ENCODE results near the gene JAZF1.

DNA sequence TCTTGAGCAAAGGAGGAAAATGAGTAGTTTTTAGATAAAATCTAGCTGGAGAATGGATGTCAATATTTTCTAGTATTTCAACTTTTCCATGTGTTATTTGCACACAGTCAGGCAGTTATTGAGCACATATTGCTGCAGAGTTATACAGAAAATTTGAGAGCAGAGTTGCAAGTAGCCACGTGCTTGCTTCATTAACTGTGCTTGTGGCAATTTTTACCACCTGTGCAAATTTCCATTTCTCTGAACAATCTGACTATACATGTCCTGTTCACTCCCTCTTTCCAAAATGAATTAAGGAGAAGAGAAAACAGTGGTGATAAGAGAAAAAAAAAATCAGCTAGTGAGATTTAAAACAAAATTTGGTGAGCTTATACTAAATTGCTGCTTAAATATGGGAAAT lies 262.1 kb downstream of the JAZF1 start:
- TF ChIP-seq, protein P1, sequence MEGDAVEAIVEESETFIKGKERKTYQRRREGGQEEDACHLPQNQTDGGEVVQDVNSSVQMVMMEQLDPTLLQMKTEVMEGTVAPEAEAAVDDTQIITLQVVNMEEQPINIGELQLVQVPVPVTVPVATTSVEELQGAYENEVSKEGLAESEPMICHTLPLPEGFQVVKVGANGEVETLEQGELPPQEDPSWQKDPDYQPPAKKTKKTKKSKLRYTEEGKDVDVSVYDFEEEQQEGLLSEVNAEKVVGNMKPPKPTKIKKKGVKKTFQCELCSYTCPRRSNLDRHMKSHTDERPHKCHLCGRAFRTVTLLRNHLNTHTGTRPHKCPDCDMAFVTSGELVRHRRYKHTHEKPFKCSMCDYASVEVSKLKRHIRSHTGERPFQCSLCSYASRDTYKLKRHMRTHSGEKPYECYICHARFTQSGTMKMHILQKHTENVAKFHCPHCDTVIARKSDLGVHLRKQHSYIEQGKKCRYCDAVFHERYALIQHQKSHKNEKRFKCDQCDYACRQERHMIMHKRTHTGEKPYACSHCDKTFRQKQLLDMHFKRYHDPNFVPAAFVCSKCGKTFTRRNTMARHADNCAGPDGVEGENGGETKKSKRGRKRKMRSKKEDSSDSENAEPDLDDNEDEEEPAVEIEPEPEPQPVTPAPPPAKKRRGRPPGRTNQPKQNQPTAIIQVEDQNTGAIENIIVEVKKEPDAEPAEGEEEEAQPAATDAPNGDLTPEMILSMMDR (IDR thresholded peaks at IDR 0.05; ENCODE audit: insufficient read depth, low read length), result no peak
- no peak for TF ChIP-seq POLR2AphosphoS5 (IDR thresholded peaks at IDR 0.05; ENCODE audit: low read depth)
- no peak for TF ChIP-seq GABPA (IDR thresholded peaks at IDR 0.05; ENCODE audit: low read depth)
- no peak for TF ChIP-seq SPI1 (IDR thresholded peaks at IDR 0.05; ENCODE audit: borderline replicate concordance, low read depth)
- TF ChIP-seq, protein P2, sequence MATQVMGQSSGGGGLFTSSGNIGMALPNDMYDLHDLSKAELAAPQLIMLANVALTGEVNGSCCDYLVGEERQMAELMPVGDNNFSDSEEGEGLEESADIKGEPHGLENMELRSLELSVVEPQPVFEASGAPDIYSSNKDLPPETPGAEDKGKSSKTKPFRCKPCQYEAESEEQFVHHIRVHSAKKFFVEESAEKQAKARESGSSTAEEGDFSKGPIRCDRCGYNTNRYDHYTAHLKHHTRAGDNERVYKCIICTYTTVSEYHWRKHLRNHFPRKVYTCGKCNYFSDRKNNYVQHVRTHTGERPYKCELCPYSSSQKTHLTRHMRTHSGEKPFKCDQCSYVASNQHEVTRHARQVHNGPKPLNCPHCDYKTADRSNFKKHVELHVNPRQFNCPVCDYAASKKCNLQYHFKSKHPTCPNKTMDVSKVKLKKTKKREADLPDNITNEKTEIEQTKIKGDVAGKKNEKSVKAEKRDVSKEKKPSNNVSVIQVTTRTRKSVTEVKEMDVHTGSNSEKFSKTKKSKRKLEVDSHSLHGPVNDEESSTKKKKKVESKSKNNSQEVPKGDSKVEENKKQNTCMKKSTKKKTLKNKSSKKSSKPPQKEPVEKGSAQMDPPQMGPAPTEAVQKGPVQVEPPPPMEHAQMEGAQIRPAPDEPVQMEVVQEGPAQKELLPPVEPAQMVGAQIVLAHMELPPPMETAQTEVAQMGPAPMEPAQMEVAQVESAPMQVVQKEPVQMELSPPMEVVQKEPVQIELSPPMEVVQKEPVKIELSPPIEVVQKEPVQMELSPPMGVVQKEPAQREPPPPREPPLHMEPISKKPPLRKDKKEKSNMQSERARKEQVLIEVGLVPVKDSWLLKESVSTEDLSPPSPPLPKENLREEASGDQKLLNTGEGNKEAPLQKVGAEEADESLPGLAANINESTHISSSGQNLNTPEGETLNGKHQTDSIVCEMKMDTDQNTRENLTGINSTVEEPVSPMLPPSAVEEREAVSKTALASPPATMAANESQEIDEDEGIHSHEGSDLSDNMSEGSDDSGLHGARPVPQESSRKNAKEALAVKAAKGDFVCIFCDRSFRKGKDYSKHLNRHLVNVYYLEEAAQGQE (IDR thresholded peaks at IDR 0.05; ENCODE audit: insufficient replicate concordance, low read depth), result no peak

Data from HL-60 (cell line).